Fibroblast of peridontal ligament (primary cell): ENCODE measurements around the gene SHROOM2.

Source experiments
- DNase-seq: peaks from one replicate; pipeline ENCODE4 v3.0.0-alpha.2; 2010; ENCODE audit errors: extremely low read depth

SHROOM2 gene

GRCh38 chrX:9865804-9866472, 79.7 kb downstream of the SHROOM2 start:
- DNase-seq, result no peak

- no peak for DNase-seq
Observed at GRCh38 chrX:9866633-9867032, 80.4 kb downstream of the SHROOM2 start.

- no peak for DNase-seq
Observed at GRCh38 chrX:9867226-9867625, 81.0 kb downstream of the SHROOM2 start.

- no peak for DNase-seq
Observed at GRCh38 chrX:9867753-9868152, 81.5 kb downstream of the SHROOM2 start.

- DNase-seq, result peak; percentile 84
Observed at GRCh38 chrX:9871701-9872268, 85.6 kb downstream of the SHROOM2 start.

GRCh38 chrX:9873360-9873759, 87.1 kb downstream of the SHROOM2 start:
- DNase-seq, result no peak

GRCh38 chrX:9873952-9874351, 87.7 kb downstream of the SHROOM2 start:
- no peak for DNase-seq

GRCh38 chrX:9874483-9874882, 88.3 kb downstream of the SHROOM2 start:
- DNase-seq, result no peak

GRCh38 chrX:9875801-9876200, 89.6 kb downstream of the SHROOM2 start:
- DNase-seq, result no peak

GRCh38 chrX:9876201-9876600, 90.0 kb downstream of the SHROOM2 start:
- no peak for DNase-seq

- DNase-seq, result no peak
Observed at GRCh38 chrX:9878146-9878820, 92.1 kb downstream of the SHROOM2 start.

GRCh38 chrX:9880237-9880636, 94.0 kb downstream of the SHROOM2 start:
- DNase-seq, result no peak

- no peak for DNase-seq
Observed at GRCh38 chrX:9880870-9881269, 94.6 kb downstream of the SHROOM2 start.

- no peak for DNase-seq
Observed at GRCh38 chrX:9882669-9883446, 96.6 kb downstream of the SHROOM2 start.

- no peak for DNase-seq
Observed at GRCh38 chrX:9884031-9884779, 98.0 kb downstream of the SHROOM2 start.

- peak; percentile 64 for DNase-seq
Observed at GRCh38 chrX:9885150-9885549, 98.9 kb downstream of the SHROOM2 start.

GRCh38 chrX:9887659-9888297, 101.5 kb downstream of the SHROOM2 start:
- no peak for DNase-seq

- DNase-seq, result no peak
Observed at GRCh38 chrX:9888953-9889470, 102.8 kb downstream of the SHROOM2 start.

- DNase-seq, result no peak
Observed at GRCh38 chrX:9890681-9891091, 104.5 kb downstream of the SHROOM2 start.

GRCh38 chrX:9895225-9895912, 109.1 kb downstream of the SHROOM2 start:
- DNase-seq, result no peak
